ENCODE results near the gene NKAIN4.

GRCh38 chr20:63264000-63264399 lies 9.7 kb upstream of the NKAIN4 start:
- TF ChIP-seq CTCF (IDR thresholded peaks at IDR 0.05) (no peak), POLR2A (IDR thresholded peaks at IDR 0.05) (no peak)
